Myocyte (in vitro differentiated cells): ENCODE results near the gene WDSUB1. TPM values are rescaled to one million over a fixed set of nuclear protein-coding genes. Genes with fewer than 3 reads are reported as not detected.
A peak's percentile ranks its signal among the peaks of the same experiment; 100 is the strongest.

Source experiments
- DNase-seq: peaks from one replicate; pipeline ENCODE4 v3.0.0-alpha.2; 2012; ENCODE audit warnings: low read depth
- total RNA-seq: library from RNA; depleted of rRNA; stranded (reverse); fragments of >200 nt; gene quantifications from 2 replicates; pipeline ENCODE4 v1.2.3, GENCODE V29; 2014

The WDSUB1 gene
- total RNA-seq, 1 donor from 2014 or later: 5.9 TPM

GRCh38 chr2:159267921-159268320, 18.6 kb downstream of the WDSUB1 start:
- DNase-seq: no peak

- DNase-seq: no peak
Observed at GRCh38 chr2:159266554-159266953, 19.9 kb downstream of the WDSUB1 start.

GRCh38 chr2:159265171-159265576, 21.3 kb downstream of the WDSUB1 start:
- no peak for DNase-seq

- DNase-seq: no peak
Observed at GRCh38 chr2:159262904-159263303, 23.6 kb downstream of the WDSUB1 start.

GRCh38 chr2:159262226-159262625, 24.3 kb downstream of the WDSUB1 start:
- no peak for DNase-seq

GRCh38 chr2:159256159-159256558, 30.3 kb downstream of the WDSUB1 start:
- no peak for DNase-seq

- no peak for DNase-seq
Observed at GRCh38 chr2:159252905-159253304, 33.6 kb downstream of the WDSUB1 start.

- no peak for DNase-seq
Observed at GRCh38 chr2:159251296-159252173, 35.0 kb downstream of the WDSUB1 start.

- DNase-seq: peak; percentile 82
Observed at GRCh38 chr2:159249990-159250715, 36.4 kb downstream of the WDSUB1 start.

- DNase-seq: no peak
Observed at GRCh38 chr2:159246325-159246988, 40.0 kb downstream of the WDSUB1 start.

- DNase-seq: no peak
Observed at GRCh38 chr2:159243529-159243928, 43.0 kb downstream of the WDSUB1 start.

GRCh38 chr2:159234868-159235267, 51.6 kb downstream of the WDSUB1 start:
- DNase-seq: no peak

- peak; percentile 12 for DNase-seq
Observed at GRCh38 chr2:159232456-159233170, 53.9 kb downstream of the WDSUB1 start.

- DNase-seq: no peak
Observed at GRCh38 chr2:159230145-159230877, 56.2 kb downstream of the WDSUB1 start.

- no peak for DNase-seq
Observed at GRCh38 chr2:159229476-159230144, 56.9 kb downstream of the WDSUB1 start.

- no peak for DNase-seq
Observed at GRCh38 chr2:159228081-159228581, 58.4 kb downstream of the WDSUB1 start.

- no peak for DNase-seq
Observed at GRCh38 chr2:159227467-159227866, 59.0 kb downstream of the WDSUB1 start.

GRCh38 chr2:159226608-159227385, 59.7 kb downstream of the WDSUB1 start:
- DNase-seq: no peak

GRCh38 chr2:159226059-159226461, 60.4 kb downstream of the WDSUB1 start:
- no peak for DNase-seq
